Astrocyte (in vitro differentiated cells and primary cell): ENCODE results near the gene IQGAP2. TPM values are rescaled to one million over a fixed set of nuclear protein-coding genes. Genes with fewer than 3 reads are reported as not detected.

ENCODE experiments used
- DNase-seq: peaks from one replicate; pipeline ENCODE4 v3.0.0-alpha.2; 2010; ENCODE audit warnings: low read depth
- FAIRE-seq: peaks from 2 replicates; lab custom pipeline; 2011; peaks lifted over from hg19 to GRCh38; lab: Jason Lieb, UNC
- H2AFZ ChIP-seq: 2 replicates; pipeline ENCODE4 v1.6.0; 2012; ENCODE audit warnings: low read depth, low read length, inconsistent platforms
- H3K27ac ChIP-seq: 2 replicates; pipeline ENCODE4 v1.5.1; 2011; ENCODE audit warnings: low read depth, low read length, inconsistent platforms
- H3K27me3 ChIP-seq: 2 replicates; pipeline ENCODE4 v1.6.0; 2011; ENCODE audit warnings: low read length, inconsistent platforms; ENCODE audit not compliant: insufficient read depth
- H3K36me3 ChIP-seq: 2 replicates; pipeline ENCODE4 v1.5.1; 2011; ENCODE audit warnings: low read length, inconsistent platforms; ENCODE audit not compliant: insufficient read depth
- H3K4me1 ChIP-seq: 2 replicates; pipeline ENCODE4 v1.5.1; 2011; ENCODE audit warnings: low read length, inconsistent platforms; ENCODE audit not compliant: insufficient read depth
- H3K4me2 ChIP-seq: 2 replicates; pipeline ENCODE4 v1.6.0; 2012; ENCODE audit warnings: low read length, inconsistent platforms
- H3K4me3 ChIP-seq: 2 replicates; pipeline ENCODE4 v1.5.1; 2011; ENCODE audit warnings: low read depth, mild to moderate bottlenecking, low read length, inconsistent platforms; ENCODE audit not compliant: insufficient read depth
- H3K79me2 ChIP-seq: 2 replicates; pipeline ENCODE4 v1.6.0; 2012; ENCODE audit warnings: mild to moderate bottlenecking, low read length, inconsistent platforms; ENCODE audit not compliant: insufficient read depth
- H3K9ac ChIP-seq: 2 replicates; pipeline ENCODE4 v1.6.0; 2012; ENCODE audit warnings: mild to moderate bottlenecking, low read length, inconsistent platforms
- H3K9me3 ChIP-seq: 2 replicates; pipeline ENCODE4 v1.5.1; 2012; ENCODE audit warnings: low read depth, mild to moderate bottlenecking, low read length, inconsistent platforms; ENCODE audit not compliant: insufficient read depth
- H4K20me1 ChIP-seq: 2 replicates; pipeline ENCODE4 v1.6.0; 2012; ENCODE audit warnings: low read length, inconsistent platforms; ENCODE audit not compliant: insufficient read depth
- H3K27ac Mint-ChIP-seq: one replicate; pipeline ENCODE4 v1.8.0; 2021; ENCODE audit warnings: mild to moderate bottlenecking, mixed read lengths; ENCODE audit not compliant: unreplicated experiment
- H3K27me3 Mint-ChIP-seq: one replicate; pipeline ENCODE4 v1.8.0; 2021; ENCODE audit warnings: low read depth, mixed read lengths; ENCODE audit not compliant: unreplicated experiment
- H3K36me3 Mint-ChIP-seq: one replicate; pipeline ENCODE4 v1.8.0; 2021; ENCODE audit warnings: low read depth, mixed read lengths; ENCODE audit not compliant: unreplicated experiment
- H3K4me1 Mint-ChIP-seq: one replicate; pipeline ENCODE4 v1.8.0; 2021; ENCODE audit warnings: low read depth, mixed read lengths; ENCODE audit not compliant: unreplicated experiment
- H3K4me3 Mint-ChIP-seq: one replicate; pipeline ENCODE4 v1.8.0; 2021; ENCODE audit warnings: mild to moderate bottlenecking, moderate library complexity, mixed read lengths; ENCODE audit not compliant: unreplicated experiment
- H3K9me3 Mint-ChIP-seq: one replicate; pipeline ENCODE4 v1.8.0; 2021; ENCODE audit warnings: mild to moderate bottlenecking, mixed read lengths; ENCODE audit not compliant: unreplicated experiment
- CTCF ChIP-seq: IDR thresholded peaks from 2 replicates; pipeline ENCODE4 v1.5.1; 2011; ENCODE audit warnings: low read depth, mild to moderate bottlenecking, inconsistent platforms, low read length, moderate library complexity; ENCODE audit not compliant: insufficient read depth
- EZH2 ChIP-seq: IDR thresholded peaks from 2 replicates; pipeline ENCODE4 v1.6.1; 2012; ENCODE audit warnings: mild to moderate bottlenecking, low read length, inconsistent platforms; ENCODE audit not compliant: insufficient read depth
- total RNA-seq: library from RNA; stranded (reverse); gene quantifications from 2 replicates; pipeline ENCODE4 v1.2.1, GENCODE V29; 2021

Gene IQGAP2
- total RNA-seq, 1 donor from 2014 or later, result 2.9 TPM

GRCh38 chr5:76403766-76404222 is 709 bp downstream of the IQGAP2 start:
- peak overlapping the region; percentile 72 for H3K4me3 Mint-ChIP-seq
- Histone ChIP-seq H3K4me1 (peaks cover 2% of the 10 kb centered on the region), H2AFZ (peak overlapping the region; percentile 87), H3K9ac (peak overlapping the region; percentile 65), H3K79me2 (no peaks in the 10 kb centered on the region), H3K4me2 (peak overlapping the region; percentile 99), H3K4me3 (peak overlapping the region; percentile 74), H3K27ac (no peak overlapping the region), H4K20me1 (no peaks in the 10 kb centered on the region), H3K9me3 (no peaks in the 10 kb centered on the region), H3K36me3 (no peaks in the 10 kb centered on the region), H3K27me3 (peaks cover 35% of the 10 kb centered on the region)
- peaks cover 3% of the 10 kb centered on the region for H3K9me3 Mint-ChIP-seq
- FAIRE-seq (no peak), DNase-seq (no peak)
- no peaks in the 10 kb centered on the region for H3K4me1 Mint-ChIP-seq
- peaks cover 29% of the 10 kb centered on the region for H3K27me3 Mint-ChIP-seq
- H3K36me3 Mint-ChIP-seq, result no peaks in the 10 kb centered on the region
- TF ChIP-seq EZH2 (no peak), CTCF (no peak)
- no peak overlapping the region for H3K27ac Mint-ChIP-seq

GRCh38 chr5:76404223-76405211 is 1.4 kb downstream of the IQGAP2 start:
- H3K4me1 Mint-ChIP-seq, result no peaks in the 10 kb centered on the region
- H3K9me3 Mint-ChIP-seq, result peaks cover 3% of the 10 kb centered on the region
- H3K79me2 ChIP-seq, result no peaks in the 10 kb centered on the region
- H3K36me3 Mint-ChIP-seq, result no peaks in the 10 kb centered on the region
- TF ChIP-seq CTCF, result no peak
- peak; percentile 76 for TF ChIP-seq EZH2
- H4K20me1 ChIP-seq, result no peaks in the 10 kb centered on the region
- peak overlapping the region; percentile 54 for H3K4me3 Mint-ChIP-seq
- H3K9ac ChIP-seq, result no peak overlapping the region
- no peak overlapping the region for H3K4me3 ChIP-seq
- peaks cover 30% of the 10 kb centered on the region for H3K27me3 Mint-ChIP-seq
- DNase-seq, result no peak
- peaks cover 35% of the 10 kb centered on the region for H3K27me3 ChIP-seq
- no peak overlapping the region for H2AFZ ChIP-seq
- H3K27ac Mint-ChIP-seq, result no peak overlapping the region
- H3K4me2 ChIP-seq, result peak overlapping the region; percentile 99
- H3K4me1 ChIP-seq, result peaks cover 2% of the 10 kb centered on the region
- FAIRE-seq, result no peak
- no peaks in the 10 kb centered on the region for H3K9me3 ChIP-seq
- no peaks in the 10 kb centered on the region for H3K36me3 ChIP-seq
- H3K27ac ChIP-seq, result no peak overlapping the region

- Mint-ChIP-seq H3K27me3 (peaks cover 32% of the 10 kb centered on the region), H3K4me3 (no peak overlapping the region), H3K4me1 (no peaks in the 10 kb centered on the region), H3K27ac (no peak overlapping the region), H3K9me3 (peaks cover 3% of the 10 kb centered on the region), H3K36me3 (no peaks in the 10 kb centered on the region)
- Histone ChIP-seq H3K9ac (no peak overlapping the region), H4K20me1 (no peaks in the 10 kb centered on the region), H3K4me3 (no peak overlapping the region), H3K27me3 (peaks cover 32% of the 10 kb centered on the region), H3K36me3 (no peaks in the 10 kb centered on the region), H3K9me3 (no peaks in the 10 kb centered on the region), H3K4me2 (no peak overlapping the region), H3K79me2 (no peaks in the 10 kb centered on the region), H3K27ac (no peak overlapping the region), H3K4me1 (peaks cover 2% of the 10 kb centered on the region), H2AFZ (no peak overlapping the region)
- no peak for DNase-seq
- no peak for FAIRE-seq
- TF ChIP-seq CTCF, result no peak
- TF ChIP-seq EZH2, result no peak
These were observed 2.9 kb downstream of the IQGAP2 start for GRCh38 chr5:76406014-76406413.
